M059J (cell line): ENCODE data around the gene IL17RC. TPM values are rescaled to one million over a fixed set of nuclear protein-coding genes. Genes with fewer than 3 reads are reported as not detected.

Experiments
- DNase-seq: peaks from one replicate; pipeline ENCODE4 v3.0.0-alpha.2; 2012; ENCODE audit warnings: low read depth
- total RNA-seq: library from RNA; depleted of rRNA; stranded (reverse); fragments of >200 nt; shearing (Covaris generic); gene quantifications from 2 replicates; pipeline ENCODE4 v1.2.3, GENCODE V29; 2014; rRNA removed

The IL17RC gene
- total RNA-seq, 1 experiment from 2014 or later: 29.5 TPM

- no peak for DNase-seq
Observed at GRCh38 chr3:9978710-9979305, 61.9 kb downstream of the IL17RC start.

GRCh38 chr3:9980251-9980650, 63.4 kb downstream of the IL17RC start:
- no peak for DNase-seq

Other genes with a start within 250 kb of the IL17RC start
- not detected in 2 replicates for gene CPNE9, start 213.3 kb upstream of the IL17RC start, total RNA-seq
- gene BRPF1, start 185.4 kb upstream of the IL17RC start, total RNA-seq: 10.1 and 14.0 TPM in 2 replicates
- 9.6 and 10.4 TPM in 2 replicates for gene OGG1, start 167.1 kb upstream of the IL17RC start, total RNA-seq
- 6.4 and 10.6 TPM in 2 replicates for gene CAMK1, start 147.2 kb upstream of the IL17RC start, total RNA-seq
- gene TADA3, start 124.6 kb upstream of the IL17RC start, total RNA-seq: 53.6 and 60.2 TPM in 2 replicates
- 155 and 190 TPM in 2 replicates for gene ARPC4, start 124.0 kb upstream of the IL17RC start, total RNA-seq
- gene TTLL3, start 106.8 kb upstream of the IL17RC start, total RNA-seq: 2.6 and 3.3 TPM in 2 replicates
- 22.3 and 34.8 TPM in 2 replicates for gene RPUSD3, start 73.1 kb upstream of the IL17RC start, total RNA-seq
- not detected in 2 replicates for gene CIDEC, start 36.8 kb upstream of the IL17RC start, total RNA-seq
- gene JAGN1, start 26.5 kb upstream of the IL17RC start, total RNA-seq: 22.6 and 30.6 TPM in 2 replicates
- gene IL17RE, start 14.2 kb upstream of the IL17RC start, total RNA-seq: 0.05 and 0.15 TPM in 2 replicates
- gene CRELD1, start 16.7 kb downstream of the IL17RC start, total RNA-seq: 7.7 and 12.0 TPM in 2 replicates
- 2.8 and 3.8 TPM in 2 replicates for gene PRRT3, start 35.3 kb downstream of the IL17RC start, total RNA-seq
- gene EMC3, start 69.7 kb downstream of the IL17RC start, total RNA-seq: 53.8 and 98.5 TPM in 2 replicates
- 12.2 and 16.0 TPM in 2 replicates for gene FANCD2, start 109.3 kb downstream of the IL17RC start, total RNA-seq
- gene FANCD2OS, start 191.2 kb downstream of the IL17RC start, total RNA-seq: not detected in 2 replicates
- gene BRK1, start 198.6 kb downstream of the IL17RC start, total RNA-seq: 135 and 205 TPM in 2 replicates
- 18.5 and 28.9 TPM in 2 replicates for gene VHL, start 224.7 kb downstream of the IL17RC start, total RNA-seq
- gene IRAK2, start 247.8 kb downstream of the IL17RC start, total RNA-seq: 7.6 and 8.2 TPM in 2 replicates